MV-4-11 (cell line): ENCODE data around the gene KNL1.
A peak's percentile ranks its signal among the peaks of the same experiment; 100 is the strongest.
"Not testable (repeated sequence)": the region's sequence is repeated elsewhere in the genome, so short reads cannot be mapped to it uniquely, and the experiment has no call there.

Experiments used
- DNase-seq: peaks from one replicate; lab custom pipeline; 2025; lab: John Stamatoyannopoulos, UW

KNL1 gene

GRCh38 chr15:40593588-40594428 is at the start of gene KNL1:
Gene KNL1 (plus strand): TSS chr15:40594249. CDS start chr15:40602932, 8,683 bp downstream.
- DNase-seq: peak; percentile 93

DNA sequence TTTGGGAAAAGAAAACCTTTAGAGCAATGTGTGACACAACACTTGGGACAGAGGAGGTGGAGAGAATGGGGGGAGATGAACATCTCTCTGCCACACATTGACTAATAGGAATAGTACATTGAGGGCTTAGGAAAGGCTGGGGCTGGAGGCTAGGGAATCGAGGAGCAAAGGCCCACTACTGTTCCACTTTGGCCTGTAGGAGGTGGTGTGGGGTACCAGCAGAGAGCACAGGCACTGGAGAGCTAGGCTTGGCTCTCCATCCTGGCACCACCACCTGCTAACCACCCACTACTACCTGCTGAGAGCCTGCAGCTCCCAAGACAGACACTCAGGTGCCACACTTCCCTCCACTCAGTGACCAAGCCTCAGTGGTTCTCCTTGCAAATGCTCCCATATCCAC is 48.6 kb upstream of the KNL1 start:
- no peak for DNase-seq

DNA sequence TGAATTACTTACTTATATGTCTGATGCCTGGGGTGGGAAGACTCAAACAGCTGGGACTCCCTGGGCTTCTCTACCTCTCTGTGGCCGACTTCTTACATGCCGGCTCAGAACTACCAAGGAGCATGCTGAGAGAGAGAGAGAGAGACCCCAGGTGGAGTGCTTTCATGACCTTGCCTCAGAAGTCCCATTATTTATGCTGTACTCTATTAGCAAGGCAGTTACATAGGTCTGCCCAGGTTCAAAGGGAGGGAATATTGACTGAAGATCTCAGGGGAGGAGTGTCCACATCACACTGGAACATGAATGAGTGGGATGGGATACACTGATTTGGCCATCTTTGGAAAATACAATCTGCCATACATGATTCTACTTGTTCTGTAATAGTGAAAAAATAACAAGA is 45.4 kb upstream of the KNL1 start:
- DNase-seq: no peak

DNA sequence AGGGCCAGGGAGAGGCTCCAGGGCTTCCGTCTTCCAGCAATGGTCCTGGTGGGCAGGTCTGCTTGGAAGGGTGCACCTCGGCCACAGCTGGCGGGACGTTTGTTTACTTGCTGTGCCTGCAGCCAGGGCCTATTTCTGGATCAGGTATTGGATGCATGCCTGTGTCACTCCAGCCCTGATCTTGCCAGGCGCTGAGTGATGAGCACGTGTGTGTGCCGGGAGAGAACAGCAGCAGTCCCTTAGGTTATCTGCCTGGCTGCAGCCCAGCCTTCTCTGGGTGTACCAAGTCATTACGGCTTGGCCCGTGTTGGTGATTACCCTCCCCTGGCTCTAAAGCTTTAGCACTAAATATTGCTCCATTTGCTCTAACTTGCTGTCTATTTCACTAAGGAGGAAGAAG is 44.2 kb upstream of the KNL1 start:
- DNase-seq: no peak

DNA sequence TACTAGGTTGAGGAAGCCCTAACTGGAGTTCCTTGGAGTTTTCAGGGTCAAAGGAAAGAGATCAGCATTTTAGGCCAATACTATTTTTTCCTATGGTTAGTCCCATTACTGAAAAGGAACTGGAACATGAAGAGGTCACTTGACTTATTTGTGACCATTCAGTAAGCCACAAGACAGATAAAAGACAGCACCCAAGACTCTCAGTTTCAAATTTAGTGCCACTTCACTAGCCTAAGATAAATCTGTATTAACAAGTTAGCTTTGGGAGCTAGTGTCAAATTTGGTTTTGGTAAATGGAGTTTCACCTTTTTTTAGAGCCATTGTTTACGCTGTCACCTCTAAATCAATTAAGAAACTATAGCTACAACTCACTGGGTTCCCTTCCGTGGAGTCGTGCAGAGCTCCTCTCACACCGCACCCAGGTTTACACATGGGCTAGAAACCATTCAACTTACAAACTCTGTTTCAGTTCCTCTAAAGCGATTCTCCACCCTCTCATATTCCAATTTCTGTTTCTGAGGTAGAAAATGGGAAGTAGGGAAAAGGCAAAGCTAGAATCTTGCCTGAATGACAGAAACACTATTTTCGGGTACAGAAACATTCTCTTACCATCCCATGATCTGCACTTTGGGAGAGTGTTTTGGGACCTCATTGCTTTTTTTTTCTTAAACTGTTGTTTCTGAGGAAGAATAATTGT is 43.6 kb upstream of the KNL1 start:
- DNase-seq: peak; percentile 94

- no peak for DNase-seq
These were observed 39.9 kb upstream of the KNL1 start for GRCh38 chr15:40554161-40554525.

- no peak for DNase-seq
These were observed 38.2 kb upstream of the KNL1 start for GRCh38 chr15:40555876-40556275.

DNA sequence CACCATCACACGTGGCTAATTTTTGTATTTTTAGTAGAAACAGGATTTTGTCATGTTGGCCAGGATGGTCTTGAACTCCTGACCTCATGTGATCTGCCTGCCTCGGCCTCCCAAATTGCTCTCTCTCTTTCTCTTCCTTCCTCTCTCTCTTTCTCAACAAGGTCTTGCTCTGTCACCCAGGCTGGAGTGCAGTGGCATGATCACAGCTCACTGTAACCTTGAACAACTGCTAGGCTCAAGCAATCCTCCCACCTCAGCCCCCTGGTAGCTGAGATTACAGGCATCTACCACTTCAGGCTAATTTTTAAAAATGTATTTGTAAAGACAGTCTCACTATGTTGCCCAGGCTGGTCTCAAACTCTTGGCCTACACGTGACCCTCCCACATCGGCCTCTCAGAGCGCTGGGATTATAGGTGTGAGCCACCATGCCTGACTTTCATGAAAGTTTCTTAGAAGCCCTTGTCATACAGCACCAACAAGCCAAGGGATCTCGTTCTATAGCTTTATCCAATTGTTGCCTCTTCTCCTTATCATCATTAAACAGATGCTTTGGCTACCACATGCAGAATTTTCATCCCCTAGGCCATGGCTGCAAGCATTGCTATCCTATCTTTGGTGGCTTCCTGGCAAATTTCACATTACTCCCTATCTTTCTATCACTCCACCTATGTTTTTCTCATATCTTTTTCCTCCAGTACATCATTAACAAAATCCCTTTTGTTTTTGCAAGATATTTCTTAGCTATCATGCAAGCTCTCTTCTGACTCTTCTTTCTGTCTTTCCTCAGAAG is 34.9 kb upstream of the KNL1 start:
- DNase-seq: no peak

DNA sequence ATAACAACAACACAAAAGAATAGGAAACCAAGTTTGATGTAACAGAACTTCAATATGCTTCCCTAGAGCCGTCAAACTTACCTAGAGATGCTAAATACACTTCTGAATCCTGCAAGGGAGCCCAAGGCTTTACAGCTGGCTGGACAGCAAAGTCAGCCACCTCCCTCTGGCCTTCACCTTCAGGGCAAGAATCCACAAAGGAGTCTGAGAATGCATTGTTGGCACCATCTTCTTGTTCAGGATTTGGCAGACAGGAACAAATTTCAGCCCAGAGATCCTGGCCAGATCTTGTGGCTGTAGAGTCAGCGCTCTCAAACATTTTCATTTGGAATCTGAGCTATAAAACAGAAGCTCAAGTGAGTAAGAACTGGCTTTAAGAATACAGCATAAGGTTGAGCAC is 31.4 kb upstream of the KNL1 start:
- DNase-seq: no peak

DNA sequence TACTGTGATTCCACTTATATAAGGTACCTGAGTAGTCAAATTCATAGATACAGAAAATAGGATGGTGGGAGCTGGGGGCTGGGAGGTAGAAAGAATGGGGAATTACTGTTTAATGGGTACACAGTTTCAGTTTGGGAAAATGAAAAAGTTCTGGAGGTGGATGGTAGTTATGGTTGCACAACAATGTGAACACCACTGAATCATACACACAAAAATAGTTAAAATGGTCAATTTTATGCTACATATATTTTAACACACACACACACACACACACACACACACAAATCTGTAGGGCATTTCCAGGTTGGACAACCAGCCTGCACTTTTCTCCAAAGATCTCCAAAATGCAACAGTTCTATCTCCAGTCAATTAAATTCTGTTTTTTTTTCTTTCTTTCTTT is 30.6 kb upstream of the KNL1 start:
- no peak for DNase-seq

DNA sequence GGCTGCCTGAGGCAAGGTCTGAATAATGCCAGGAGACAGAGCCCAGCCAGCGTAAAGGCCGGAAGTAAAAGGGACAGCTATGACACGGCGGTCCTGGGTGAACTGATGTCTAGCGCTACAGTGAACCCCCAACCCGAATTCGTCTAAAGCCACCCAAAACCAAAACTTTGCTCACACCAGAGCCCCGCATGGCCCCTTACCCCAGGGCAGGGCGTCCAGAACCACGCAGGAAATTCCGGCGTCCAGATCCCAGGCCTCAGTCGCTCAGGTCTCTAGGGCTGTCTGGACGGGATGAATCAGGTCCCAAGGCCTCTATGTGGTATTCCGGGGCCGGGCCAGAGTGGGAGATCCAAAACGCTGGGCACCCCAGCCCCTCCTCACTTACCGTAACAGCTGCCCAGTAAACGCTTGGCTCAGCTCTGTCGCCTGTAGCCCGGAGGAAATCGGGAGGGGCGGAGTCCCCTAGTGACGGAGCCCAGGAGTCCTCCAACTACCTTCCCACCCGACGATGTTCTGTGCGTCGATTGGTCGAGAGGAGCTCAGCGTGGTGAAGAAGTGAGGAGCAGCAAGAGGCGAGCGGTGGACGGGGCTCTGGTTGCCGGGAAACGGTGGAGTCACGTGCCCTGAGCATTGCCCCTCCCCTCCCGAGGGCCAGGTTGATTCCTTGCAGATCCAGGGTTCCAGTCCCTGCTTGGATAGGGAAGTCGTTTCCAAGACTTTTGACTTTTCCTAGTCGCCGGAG is 29.3 kb upstream of the KNL1 start, which contains the start of gene CCDC32:
Gene CCDC32, minus strand, starts transcription at position 452 of the 742 bp plus-strand sequence. CDS start 2,027 bp downstream, outside the sequence.
- DNase-seq: peak; percentile 98

DNA sequence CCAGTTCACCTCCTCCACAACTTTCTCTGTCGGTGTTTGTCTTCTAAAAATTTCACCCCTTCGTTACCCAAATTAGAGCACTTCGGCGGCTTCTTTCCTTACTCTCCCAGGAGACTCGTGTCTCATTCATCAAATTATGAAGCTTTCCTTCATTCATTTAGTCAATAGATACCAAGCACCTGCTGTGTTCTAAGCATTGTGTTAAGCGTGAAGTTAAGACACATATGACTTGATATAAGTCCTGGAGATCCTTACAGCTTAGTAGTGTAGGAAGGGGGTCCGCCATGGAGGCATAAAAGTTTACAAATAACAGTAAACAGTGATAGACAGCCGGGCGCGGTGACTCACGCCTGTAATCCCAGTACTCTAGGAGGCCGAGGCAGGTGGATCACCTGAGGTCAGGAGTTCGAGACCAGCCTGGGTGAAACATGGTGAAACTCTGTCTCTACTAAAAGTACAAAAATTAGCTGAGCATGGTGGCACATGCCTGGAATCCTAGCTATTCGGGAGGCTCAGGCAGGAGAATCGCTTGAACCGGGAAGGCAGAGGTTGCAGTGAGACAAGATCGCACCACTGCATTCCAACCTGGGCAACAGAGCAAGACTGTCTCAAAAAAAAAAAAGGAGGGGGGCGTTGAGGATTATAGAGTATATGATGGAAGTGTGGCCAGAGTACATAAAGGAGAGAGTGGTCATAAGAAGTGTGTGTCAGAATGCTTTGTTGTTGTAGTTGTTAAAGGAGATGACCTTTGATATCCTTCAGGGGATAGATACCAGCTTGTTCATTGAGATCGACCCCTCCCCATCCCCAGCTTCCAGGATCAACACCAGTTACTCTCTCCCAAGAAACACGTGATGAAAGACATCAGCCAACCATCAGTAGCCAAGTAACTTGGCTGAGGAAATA is 28.5 kb upstream of the KNL1 start:
- no peak for DNase-seq

DNA sequence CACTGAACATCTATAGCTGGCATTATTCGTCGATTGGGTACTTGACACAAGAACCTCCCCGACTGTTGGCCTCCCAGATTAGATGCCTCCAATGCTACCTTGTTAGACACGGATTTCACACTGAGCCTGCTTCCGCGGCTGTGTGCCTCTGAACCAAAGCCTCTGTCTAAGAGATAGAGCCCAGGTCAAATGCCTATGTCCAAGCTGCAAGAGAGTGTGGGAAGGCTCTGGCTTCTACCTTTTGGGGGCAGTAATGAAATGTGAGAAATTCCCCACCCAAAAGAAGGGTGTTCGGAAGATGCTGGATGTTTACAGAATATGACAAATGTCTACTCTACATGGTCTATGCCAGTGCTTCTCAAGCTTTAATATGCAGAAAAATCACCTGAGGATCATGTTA is 26.9 kb upstream of the KNL1 start:
- DNase-seq: peak; percentile 40

- peak; percentile 85 for DNase-seq
These were observed 24.7 kb upstream of the KNL1 start, which contains the start of gene RPUSD2 for GRCh38 chr15:40569129-40569953. Gene RPUSD2 (plus strand): TSS chr15:40569299. CDS start chr15:40569338, 39 bp downstream.

DNA sequence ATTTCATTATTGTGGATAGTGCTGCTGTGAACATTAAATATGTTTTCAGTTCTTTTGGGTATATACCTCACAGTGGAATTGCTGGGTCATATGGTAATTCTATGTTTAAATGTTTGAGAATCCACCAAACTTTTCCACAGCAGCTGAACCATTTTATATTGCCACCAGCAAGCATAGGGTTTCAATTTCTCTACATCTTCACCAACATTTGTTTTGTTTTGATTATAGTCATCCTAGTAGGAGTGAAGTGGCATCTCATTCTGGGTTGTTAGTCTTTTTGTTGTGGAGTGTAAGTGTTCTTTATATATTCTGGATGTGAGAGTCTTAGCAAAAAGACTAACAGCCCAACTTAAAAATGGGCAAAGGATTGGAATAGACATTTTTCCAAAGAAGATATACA is 18.9 kb upstream of the KNL1 start:
- DNase-seq: no peak

GRCh38 chr15:40576914-40577313 is 17.1 kb upstream of the KNL1 start:
- not testable (repeated sequence) for DNase-seq

DNA sequence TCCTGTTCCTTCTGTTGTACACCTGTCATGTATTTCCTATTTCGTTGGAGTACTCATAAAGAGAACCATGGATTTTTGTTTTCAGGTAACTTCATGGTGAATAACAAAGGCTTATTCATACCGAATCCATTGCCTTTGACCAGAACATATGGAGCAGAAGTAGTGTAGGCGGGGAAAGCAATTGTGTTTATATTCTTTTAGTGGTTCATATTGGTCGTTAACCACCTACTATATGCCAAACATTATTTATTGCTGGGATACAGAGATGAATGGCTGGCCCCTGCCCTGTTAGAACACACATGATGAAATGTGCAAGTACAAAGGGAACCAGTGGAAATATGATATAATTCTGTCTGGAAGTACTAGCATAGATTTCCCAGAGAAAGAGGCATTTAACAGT is 15.2 kb upstream of the KNL1 start:
- no peak for DNase-seq

GRCh38 chr15:40581796-40582195 is 12.3 kb upstream of the KNL1 start:
- DNase-seq: not testable (repeated sequence)

GRCh38 chr15:40582726-40583246 is 11.3 kb upstream of the KNL1 start:
- peak; percentile 89 for DNase-seq
